GM12875 (cell line): Measurements from ENCODE around the gene HSD3B2.

Experiments used
- H3K4me3 ChIP-seq: one replicate; pipeline ENCODE4 v1.5.1; 2011; ENCODE audit warnings: low read depth, low read length, control low read depth
- CTCF ChIP-seq: IDR thresholded peaks from 2 replicates; pipeline ENCODE4 v1.5.1; 2011; ENCODE audit warnings: low read depth, mild to moderate bottlenecking, control low read depth, inconsistent platforms, low read length, moderate library complexity, borderline replicate concordance; ENCODE audit not compliant: insufficient read depth

HSD3B2 gene

GRCh38 chr1:119380983-119381662 is 33.8 kb upstream of the HSD3B2 start:
- TF ChIP-seq CTCF: no peak

GRCh38 chr1:119384591-119384990 is 30.4 kb upstream of the HSD3B2 start:
- TF ChIP-seq CTCF: no peak
- H3K4me3 ChIP-seq: no peak overlapping the region

More at GRCh38 chr1:119380983-119381662, 33.8 kb upstream of the HSD3B2 start:
- H3K4me3 ChIP-seq: no peak overlapping the region

GRCh38 chr1:119385650-119386049 is 29.3 kb upstream of the HSD3B2 start:
- TF ChIP-seq CTCF: no peak
- H3K4me3 ChIP-seq: no peak overlapping the region

- no peak for TF ChIP-seq CTCF
- no peak overlapping the region for H3K4me3 ChIP-seq
Measured at GRCh38 chr1:119387858-119388257, 27.1 kb upstream of the HSD3B2 start.

- no peak overlapping the region for H3K4me3 ChIP-seq
- TF ChIP-seq CTCF: no peak
Measured at GRCh38 chr1:119388450-119388849, 26.5 kb upstream of the HSD3B2 start.

- no peak for TF ChIP-seq CTCF
Measured at GRCh38 chr1:119390526-119390925, 24.4 kb upstream of the HSD3B2 start.

GRCh38 chr1:119391749-119392148 is 23.2 kb upstream of the HSD3B2 start:
- no peak for TF ChIP-seq CTCF
- no peak overlapping the region for H3K4me3 ChIP-seq

More at GRCh38 chr1:119390526-119390925, 24.4 kb upstream of the HSD3B2 start:
- no peak overlapping the region for H3K4me3 ChIP-seq
